ENCODE measurements around the gene KLHL30.

DNA sequence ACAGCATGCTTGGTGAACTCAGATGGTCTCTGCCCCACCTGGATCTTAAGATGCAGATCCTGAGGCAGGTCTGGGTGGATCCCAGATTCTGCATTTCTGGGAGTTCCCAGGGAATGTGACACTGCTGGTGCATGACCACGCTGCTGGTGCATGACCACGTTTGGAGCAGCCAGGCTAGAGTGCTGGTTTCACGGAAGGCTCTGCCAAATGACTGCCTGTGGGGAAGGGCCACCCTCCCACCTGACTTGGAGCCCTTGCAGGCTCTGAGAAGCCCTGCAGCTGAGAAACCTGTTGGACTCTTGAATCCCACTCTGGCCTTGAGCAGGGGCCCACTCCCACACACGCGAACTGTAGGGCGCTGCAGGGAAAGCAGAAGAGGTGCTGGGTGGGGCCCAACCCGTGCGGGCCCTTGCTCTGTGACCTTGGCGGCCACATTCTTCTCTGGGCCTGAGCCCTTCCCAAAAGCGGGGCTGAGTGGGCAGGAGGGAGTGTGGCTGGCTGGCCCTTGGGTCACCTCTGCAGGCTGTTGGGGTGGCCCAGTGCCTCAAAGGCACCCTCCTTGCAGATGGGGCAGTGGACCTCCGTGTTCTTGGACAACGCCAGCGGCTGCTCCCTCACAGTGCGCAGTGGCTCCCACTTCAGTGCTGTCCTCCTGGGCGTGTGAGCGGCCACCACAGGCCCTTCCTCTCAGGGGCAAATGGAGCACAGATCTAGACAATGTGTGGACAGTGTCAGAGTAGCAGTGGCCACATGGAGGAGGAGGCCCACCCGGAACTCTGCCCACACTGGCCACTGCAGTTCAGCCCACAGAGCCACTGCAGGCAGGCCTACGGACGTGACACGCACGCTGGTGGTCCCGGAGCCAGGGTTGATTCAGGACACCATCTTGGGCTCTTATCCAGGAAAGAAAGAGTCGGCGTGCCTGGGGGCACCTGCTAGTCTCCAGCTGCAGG, 28.2 kb downstream of the KLHL30 start:
- TF ChIP-seq, protein P1, sequence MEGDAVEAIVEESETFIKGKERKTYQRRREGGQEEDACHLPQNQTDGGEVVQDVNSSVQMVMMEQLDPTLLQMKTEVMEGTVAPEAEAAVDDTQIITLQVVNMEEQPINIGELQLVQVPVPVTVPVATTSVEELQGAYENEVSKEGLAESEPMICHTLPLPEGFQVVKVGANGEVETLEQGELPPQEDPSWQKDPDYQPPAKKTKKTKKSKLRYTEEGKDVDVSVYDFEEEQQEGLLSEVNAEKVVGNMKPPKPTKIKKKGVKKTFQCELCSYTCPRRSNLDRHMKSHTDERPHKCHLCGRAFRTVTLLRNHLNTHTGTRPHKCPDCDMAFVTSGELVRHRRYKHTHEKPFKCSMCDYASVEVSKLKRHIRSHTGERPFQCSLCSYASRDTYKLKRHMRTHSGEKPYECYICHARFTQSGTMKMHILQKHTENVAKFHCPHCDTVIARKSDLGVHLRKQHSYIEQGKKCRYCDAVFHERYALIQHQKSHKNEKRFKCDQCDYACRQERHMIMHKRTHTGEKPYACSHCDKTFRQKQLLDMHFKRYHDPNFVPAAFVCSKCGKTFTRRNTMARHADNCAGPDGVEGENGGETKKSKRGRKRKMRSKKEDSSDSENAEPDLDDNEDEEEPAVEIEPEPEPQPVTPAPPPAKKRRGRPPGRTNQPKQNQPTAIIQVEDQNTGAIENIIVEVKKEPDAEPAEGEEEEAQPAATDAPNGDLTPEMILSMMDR (conservative IDR thresholded peaks at IDR 0.05; ENCODE audit: low read depth in 2 of 2): no peak
- TF ChIP-seq EZH2phosphoT487 (IDR thresholded peaks at IDR 0.05; ENCODE audit: unreplicated experiment) (no peak), EZH2 (IDR thresholded peaks at IDR 0.05; ENCODE audit: low read depth, unreplicated experiment) (no peak), POLR2AphosphoS5 (IDR thresholded peaks at IDR 0.05; ENCODE audit: low read depth) (no peak), ZNF331 (CRISPR knock-in tag; IDR thresholded peaks at IDR 0.05; ENCODE audit: low read depth) (no peak), CREB1 (CRISPR knock-in tag; IDR thresholded peaks at IDR 0.05; ENCODE audit: low read depth) (no peak)
